Lower lobe of right lung (tissue), 2 donors: ENCODE results near the gene TBC1D20. TPM values are rescaled to one million over a fixed set of nuclear protein-coding genes. Genes with fewer than 3 reads are reported as not detected.

Experiments
- ATAC-seq, 2 donors: fragments of 200-7000 bp; cut with Tn5 transposase; one replicate each; pipeline ENCODE4 v1.9.1; 2020 to 2022; ENCODE audit warnings: mild to moderate bottlenecking in 2 of 2, moderate library complexity in 2 of 2
- DNase-seq: peaks from one replicate; pipeline ENCODE4 v3.0.0-alpha.2; 2020
- H3K27ac ChIP-seq: fragments of 200-600 bp; one replicate; pipeline ENCODE4 v1.8.0; 2022
- H3K27me3 ChIP-seq: fragments of 200-600 bp; one replicate; pipeline ENCODE4 v1.8.0; 2022; ENCODE audit warnings: low read depth
- H3K36me3 ChIP-seq: fragments of 200-600 bp; one replicate; pipeline ENCODE4 v1.8.0; 2022; ENCODE audit warnings: mild to moderate bottlenecking
- H3K4me1 ChIP-seq: fragments of 200-600 bp; one replicate; pipeline ENCODE4 v1.8.0; 2022
- H3K4me3 ChIP-seq: fragments of 200-600 bp; one replicate; pipeline ENCODE4 v1.8.0; 2022; ENCODE audit warnings: mild to moderate bottlenecking
- H3K9me3 ChIP-seq: fragments of 200-600 bp; one replicate; pipeline ENCODE4 v1.8.0; 2022
- CTCF ChIP-seq: fragments of 200-600 bp; IDR thresholded peaks from one replicate; pipeline ENCODE4 v1.8.0; 2022; ENCODE audit warnings: antibody characterized with exemption, mild to moderate bottlenecking
- intact Hi-C: fragments of 100-400 bp; cut with DNase I; formaldehyde crosslinking; loops from one replicate; pipeline ENCODE4 v1.11.0; 2022
- total RNA-seq: library from RNA; stranded (reverse); fragmentation: NEBNext Ultra II Directional; extraction: Animal tissue kit (Norgen Biotek cat#: 25700); gene quantifications from one replicate; pipeline ENCODE4 v1.2.1, GENCODE V29; 2021
- donor health status: DM: no; HTN: yes; CAD: no; lungs with severe emphysema.

Gene TBC1D20
- total RNA-seq, 1 donor from 2014 or later: 40.3 TPM

GRCh38 chr20:487655-488054 lies 25.3 kb upstream of the TBC1D20 start:
- H3K4me3 ChIP-seq: no peak overlapping the region
- intact Hi-C loops: no loop called here
- ATAC-seq: no peak
- no peaks in the 10 kb centered on the region for H3K9me3 ChIP-seq
- H3K27me3 ChIP-seq: no peaks in the 10 kb centered on the region
- peaks cover 93% of the 10 kb centered on the region for H3K36me3 ChIP-seq
- TF ChIP-seq CTCF: no peak
- no peak for DNase-seq
- no peak overlapping the region for H3K27ac ChIP-seq
- no peaks in the 10 kb centered on the region for H3K4me1 ChIP-seq

DNA sequence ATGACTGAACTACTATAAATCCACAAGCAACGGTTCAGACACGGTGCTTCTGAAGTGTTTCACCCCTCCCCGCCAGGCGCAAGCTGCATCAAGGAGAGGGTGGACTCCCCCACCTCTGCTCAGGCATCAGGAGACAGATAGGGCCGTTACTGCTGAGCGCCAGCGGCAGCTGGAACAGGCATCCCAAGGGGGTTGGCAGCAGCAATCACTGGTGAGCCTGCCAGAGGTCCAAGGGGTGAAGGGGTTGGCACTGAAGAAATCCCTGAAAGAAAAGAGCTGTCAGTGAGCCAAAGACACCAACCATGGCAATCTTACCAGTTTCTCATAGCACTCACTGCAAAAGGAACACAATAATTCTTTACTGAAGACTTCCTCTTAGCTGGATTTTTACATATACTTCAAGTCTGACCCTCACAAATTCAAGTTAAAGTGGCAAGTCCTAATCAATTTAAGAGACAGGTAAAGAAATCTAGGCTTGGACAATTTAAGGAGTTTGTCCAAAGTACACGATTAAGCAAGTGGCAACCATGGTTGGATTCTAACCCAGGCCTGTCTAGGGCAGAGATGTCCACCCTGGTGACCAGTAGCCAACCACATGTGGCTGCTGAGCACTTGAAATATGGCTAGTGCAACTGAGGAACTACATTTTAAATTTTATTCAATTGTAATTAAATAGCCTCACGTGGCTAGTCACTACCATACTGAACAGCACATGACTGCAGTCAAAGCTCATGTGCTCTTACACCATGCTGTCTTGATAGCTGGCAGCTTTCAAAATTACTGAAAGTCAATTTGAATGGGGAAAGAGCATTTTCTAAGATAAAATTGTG lies 21.7 kb upstream of the TBC1D20 start:
- DNase-seq (no peak), ATAC-seq (no peak)
- TF ChIP-seq CTCF: no peak
- Histone ChIP-seq H3K27me3 (no peaks in the 10 kb centered on the region), H3K4me3 (no peak overlapping the region), H3K9me3 (no peaks in the 10 kb centered on the region), H3K4me1 (no peaks in the 10 kb centered on the region), H3K36me3 (peaks cover 79% of the 10 kb centered on the region), H3K27ac (no peak overlapping the region)
- intact Hi-C loops: no loop called here

DNA sequence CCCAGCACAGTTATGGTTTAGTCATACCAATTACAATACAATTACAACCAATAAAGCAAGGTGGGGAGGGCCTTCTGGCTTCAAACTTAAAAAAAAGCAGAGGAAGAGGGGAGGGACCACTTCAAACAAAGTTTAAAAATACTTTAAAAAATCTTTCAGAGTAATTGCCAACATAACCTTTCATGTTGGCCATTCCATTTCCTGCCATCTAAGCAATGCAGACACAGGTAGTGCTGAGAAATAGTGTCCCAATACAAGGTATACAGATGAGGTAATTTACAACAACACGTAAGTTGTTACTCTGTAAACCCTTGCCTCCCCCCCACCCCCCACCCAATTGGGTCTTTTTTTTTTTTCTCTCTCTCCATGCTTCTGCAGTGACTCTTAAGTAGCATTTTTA lies 18.8 kb upstream of the TBC1D20 start:
- intact Hi-C loops: no loop called here

GRCh38 chr20:480044-480443 lies 17.7 kb upstream of the TBC1D20 start:
- H3K36me3 ChIP-seq: peaks cover 51% of the 10 kb centered on the region
- H3K4me1 ChIP-seq: no peaks in the 10 kb centered on the region
- ATAC-seq (no peak), DNase-seq (no peak)
- no peak overlapping the region for H3K27ac ChIP-seq
- H3K4me3 ChIP-seq: no peak overlapping the region
- intact Hi-C loops: no loop called here
- H3K9me3 ChIP-seq: no peaks in the 10 kb centered on the region
- no peak for TF ChIP-seq CTCF
- H3K27me3 ChIP-seq: no peaks in the 10 kb centered on the region

More for the DNA sequence above, 18.8 kb upstream of the TBC1D20 start:
- Histone ChIP-seq H3K4me1 (no peaks in the 10 kb centered on the region), H3K27ac (no peak overlapping the region), H3K4me3 (no peak overlapping the region), H3K9me3 (no peaks in the 10 kb centered on the region), H3K36me3 (peaks cover 58% of the 10 kb centered on the region), H3K27me3 (no peaks in the 10 kb centered on the region)
- ATAC-seq (no peak), DNase-seq (no peak)
- no peak for TF ChIP-seq CTCF

DNA sequence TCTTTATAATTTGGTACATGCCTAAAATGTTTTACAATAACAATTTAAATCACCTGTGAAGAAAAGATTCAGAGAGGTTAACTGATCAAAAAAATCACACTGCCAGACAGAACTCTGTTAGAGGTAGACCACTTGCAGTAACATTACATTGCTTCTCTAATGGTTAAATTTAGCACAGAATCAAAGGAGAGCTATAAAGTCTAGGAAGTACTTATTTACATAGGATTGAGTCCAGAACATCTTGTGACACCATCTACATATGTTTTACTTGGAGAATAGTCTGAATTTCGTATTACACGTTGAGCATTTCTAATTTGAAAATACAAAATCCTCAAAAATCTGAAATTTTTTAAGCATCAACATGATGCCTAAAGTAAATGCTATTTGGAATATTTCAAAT lies 17.2 kb upstream of the TBC1D20 start:
- intact Hi-C loops: loop anchor here (10.0 kb wide), 1 partner anchor 125 kb away; no protein-coding TSS in a partner anchor
- DNase-seq (no peak), ATAC-seq (no peak)
- no peak for TF ChIP-seq CTCF
- Histone ChIP-seq H3K4me3 (no peak overlapping the region), H3K27me3 (no peaks in the 10 kb centered on the region), H3K4me1 (no peaks in the 10 kb centered on the region), H3K27ac (no peak overlapping the region), H3K9me3 (no peaks in the 10 kb centered on the region), H3K36me3 (peaks cover 48% of the 10 kb centered on the region)
